IMR-90 (cell line): ENCODE data around the gene BCAS3. TPM values are rescaled to one million over a fixed set of nuclear protein-coding genes. Genes with fewer than 3 reads are reported as not detected.
A peak's percentile ranks its signal among the peaks of the same experiment; 100 is the strongest.

ENCODE experiments used
- ATAC-seq: fragments of 200-7000 bp; cut with Tn5 transposase; 2 replicates; pipeline ENCODE4 v1.9.1; 2020; ENCODE audit warnings: low read depth, mild to moderate bottlenecking, moderate library complexity
- BruUV-seq: library from RNA; stranded (reverse); fragments of 400-500 nt; replicated peaks from 2 replicates; lab custom pipeline; 2021; lab: Mats Ljungman, UMichigan
- CTCF ChIA-PET: fragments of 300-600 bp; formaldehyde crosslinking; extraction: SDS; loops from one replicate; lab custom pipeline; 2021; ENCODE audit warnings: antibody characterized with exemption; lab: Yijun Ruan, JAX
- POLR2A ChIA-PET: fragments of 300-600 bp; sonication (Branson Sonifier 250); formaldehyde crosslinking; loops from one replicate; lab custom pipeline; 2022; ENCODE audit warnings: antibody characterized with exemption; ENCODE audit not compliant: unreplicated experiment; lab: Charles Lee
- DNase-seq: peaks from one replicate; pipeline ENCODE4 v3.0.0; 2013
- H2AFZ ChIP-seq: replicated peaks from 2 replicates; pipeline ENCODE3; 2013; ENCODE audit warnings: low read length, mild to moderate bottlenecking; ENCODE audit not compliant: poor library complexity
- H2AK5ac ChIP-seq: 2 replicates; pipeline ENCODE4 v1.6.1; 2013; ENCODE audit warnings: low read depth, low read length, inconsistent platforms
- H2AK9ac ChIP-seq: replicated peaks from 2 replicates; pipeline ENCODE3; 2013; ENCODE audit warnings: mild to moderate bottlenecking, low read depth, low read length, moderate library complexity; ENCODE audit not compliant: poor library complexity
- H2BK120ac ChIP-seq: 2 replicates; pipeline ENCODE4 v1.6.1; 2013; ENCODE audit warnings: low read depth, low read length, inconsistent platforms
- H2BK15ac ChIP-seq: 3 replicates; pipeline ENCODE4 v1.6.1; 2013; ENCODE audit warnings: low read depth, low read length, inconsistent platforms
- H2BK20ac ChIP-seq: 2 replicates; pipeline ENCODE4 v1.6.1; 2013; ENCODE audit warnings: low read depth, mild to moderate bottlenecking, inconsistent platforms, low read length, moderate library complexity
- H2BK5ac ChIP-seq: 2 replicates; pipeline ENCODE4 v1.6.1; 2013; ENCODE audit warnings: mild to moderate bottlenecking, low read depth, low read length, inconsistent platforms; ENCODE audit not compliant: poor library complexity, severe bottlenecking
- H3K14ac ChIP-seq: replicated peaks from 2 replicates; pipeline ENCODE4 v1.6.1; 2013; ENCODE audit warnings: low read depth, low read length, inconsistent platforms
- H3K18ac ChIP-seq: 2 replicates; pipeline ENCODE4 v1.6.1; 2013; ENCODE audit warnings: low read depth, low read length, control low read depth
- H3K23ac ChIP-seq: 2 replicates; pipeline ENCODE4 v1.6.1; 2013; ENCODE audit warnings: low read depth, low read length, inconsistent platforms
- H3K27ac ChIP-seq: 2 replicates; pipeline ENCODE4 v1.5.1; 2013; ENCODE audit warnings: mild to moderate bottlenecking, control low read depth, low read length; ENCODE audit not compliant: insufficient read depth
- H3K27me3 ChIP-seq: 2 replicates; pipeline ENCODE4 v1.6.1; 2013; ENCODE audit warnings: low read length; ENCODE audit not compliant: control insufficient read depth, insufficient read depth
- H3K36me3 ChIP-seq: 2 replicates; pipeline ENCODE4 v1.6.1; 2013; ENCODE audit warnings: low read length, mixed read lengths; ENCODE audit not compliant: control insufficient read depth, insufficient read depth
- H3K4ac ChIP-seq: 2 replicates; pipeline ENCODE4 v1.6.1; 2013; ENCODE audit warnings: low read depth, low read length, inconsistent platforms
- H3K4me1 ChIP-seq: 2 replicates; pipeline ENCODE4 v1.6.1; 2013; ENCODE audit warnings: low read length, mixed read lengths; ENCODE audit not compliant: control insufficient read depth, insufficient read depth
- H3K4me2 ChIP-seq: 2 replicates; pipeline ENCODE4 v1.6.1; 2013; ENCODE audit warnings: low read depth, mild to moderate bottlenecking, control low read depth, low read length, moderate library complexity
- H3K4me3 ChIP-seq: 2 replicates; pipeline ENCODE4 v1.5.1; 2013; ENCODE audit warnings: low read depth, mild to moderate bottlenecking, control low read depth, low read length, moderate library complexity; ENCODE audit not compliant: insufficient read depth
- H3K56ac ChIP-seq: 2 replicates; pipeline ENCODE4 v1.6.1; 2013; ENCODE audit warnings: low read length, inconsistent platforms; ENCODE audit not compliant: insufficient read depth; ENCODE audit errors: extremely low read depth
- H3K79me1 ChIP-seq, 2 experiments: 2 replicates each; pipeline ENCODE4 v1.6.1; 2013; ENCODE audit warnings: low read length in 2 of 2, inconsistent platforms in 1 of 2, low read depth in 1 of 2
- H3K9ac ChIP-seq: 2 replicates; pipeline ENCODE4 v1.6.1; 2013; ENCODE audit warnings: low read depth, low read length, control low read depth
- H3K9me1 ChIP-seq: 2 replicates; pipeline ENCODE4 v1.6.1; 2013; ENCODE audit warnings: low read length, inconsistent platforms; ENCODE audit not compliant: insufficient read depth
- H3K9me3 ChIP-seq: 2 replicates; pipeline ENCODE4 v1.6.1; 2013; ENCODE audit warnings: low read length; ENCODE audit not compliant: control insufficient read depth, insufficient read depth
- H4K20me1 ChIP-seq: 2 replicates; pipeline ENCODE4 v1.6.1; 2013; ENCODE audit warnings: low read length, inconsistent platforms; ENCODE audit not compliant: insufficient read depth
- H4K5ac ChIP-seq: 2 replicates; pipeline ENCODE4 v1.6.1; 2013; ENCODE audit warnings: mild to moderate bottlenecking, low read depth, low read length, control low read depth
- H4K8ac ChIP-seq, 2 experiments: 2 replicates each; pipeline ENCODE4 v1.6.1; 2013; ENCODE audit warnings: low read depth in 2 of 2, low read length in 2 of 2, control low read depth in 1 of 2, inconsistent platforms in 1 of 2
- H4K91ac ChIP-seq: 2 replicates; pipeline ENCODE4 v1.6.1; 2013; ENCODE audit warnings: low read depth, low read length, inconsistent platforms; ENCODE audit not compliant: insufficient read depth
- BHLHE40 ChIP-seq: fragments of 150-350 bp; IDR thresholded peaks from 2 replicates; pipeline ENCODE4 v1.6.1; 2016; ENCODE audit warnings: mild to moderate bottlenecking, low read depth, low read length
- CEBPB ChIP-seq: IDR thresholded peaks from 2 replicates; pipeline ENCODE4 v1.6.1; 2012; ENCODE audit warnings: low read depth, low read length, improper control_type of control experiment
- CHD1 ChIP-seq: IDR thresholded peaks from 2 replicates; pipeline ENCODE4 v1.6.1; 2012; ENCODE audit warnings: low read depth, low read length, improper control_type of control experiment
- FOS ChIP-seq: fragments of 150-350 bp; IDR thresholded peaks from 2 replicates; pipeline ENCODE4 v1.6.1; 2016; ENCODE audit warnings: low read depth, low read length
- MAFK ChIP-seq: IDR thresholded peaks from 2 replicates; pipeline ENCODE4 v1.6.1; 2012; ENCODE audit warnings: low read depth, low read length, improper control_type of control experiment
- MAZ ChIP-seq: IDR thresholded peaks from 2 replicates; pipeline ENCODE4 v1.6.1; 2012; ENCODE audit warnings: low read depth, mild to moderate bottlenecking, low read length, improper control_type of control experiment, moderate library complexity, borderline replicate concordance
- MXI1 ChIP-seq: IDR thresholded peaks from 2 replicates; pipeline ENCODE4 v1.6.1; 2012; ENCODE audit warnings: low read depth, mild to moderate bottlenecking, low read length, moderate library complexity, borderline replicate concordance
- NFE2L2 ChIP-seq: fragments of 150-350 bp; IDR thresholded peaks from 2 replicates; pipeline ENCODE4 v1.6.1; 2016; ENCODE audit warnings: low read depth, mild to moderate bottlenecking, low read length
- POLR2A ChIP-seq: IDR thresholded peaks from 2 replicates; pipeline ENCODE4 v1.6.1; 2012; ENCODE audit warnings: mild to moderate bottlenecking, low read depth, low read length
- RAD21 ChIP-seq: IDR thresholded peaks from 2 replicates; pipeline ENCODE4 v1.6.1; 2012; ENCODE audit warnings: low read length, improper control_type of control experiment
- RCOR1 ChIP-seq: IDR thresholded peaks from 2 replicates; pipeline ENCODE4 v1.6.1; 2012; ENCODE audit warnings: mild to moderate bottlenecking, low read length, improper control_type of control experiment; ENCODE audit not compliant: insufficient replicate concordance
- RFX5 ChIP-seq: IDR thresholded peaks from 2 replicates; pipeline ENCODE4 v1.8.0; 2012; ENCODE audit warnings: low read depth, mild to moderate bottlenecking, low read length, moderate library complexity
- SMC3 ChIP-seq: fragments of 150-350 bp; IDR thresholded peaks from 2 replicates; pipeline ENCODE4 v1.6.1; 2016; ENCODE audit warnings: low read depth, mild to moderate bottlenecking, antibody characterized with exemption, low read length, moderate library complexity
- dilution Hi-C: fragments of 300-500 bp; cut with HindIII; formaldehyde crosslinking; loops from one replicate; pipeline ENCODE4 v1.14.3; 2018; ENCODE audit warnings: low sequenced_read_pairs; ENCODE audit not compliant: unreplicated experiment
- in situ Hi-C: fragments of 300-500 bp; cut with MboI; formaldehyde crosslinking; loops from 3 replicates; pipeline ENCODE4 v1.14.3; 2019; ENCODE audit warnings: low sequenced_read_pairs, inconsistent platforms, mixed read lengths
- intact Hi-C: fragments of 100-400 bp; cut with micrococcal nuclease; formaldehyde crosslinking; loops from 2 replicates; pipeline ENCODE4 v1.10.0; 2022
- polyA plus RNA-seq, 3 experiments: library from polyadenylated mRNA; depleted of rRNA; stranded (reverse); fragments of >200 nt; gene quantifications; 2 replicates each; pipeline ENCODE4 v1.2.3, GENCODE V29; 2012; ENCODE audit warnings: low replicate concordance in 1 of 3
- total RNA-seq: library from RNA; depleted of rRNA; stranded (reverse); fragments of >200 nt; gene quantifications from 2 replicates; pipeline ENCODE4 v1.2.3, GENCODE V29; 2012
- TF ChIP-seq, protein P1 (sequence below): conservative IDR thresholded peaks from 2 replicates; pipeline ENCODE4 v1.5.1; 2012; ENCODE audit warnings: mild to moderate bottlenecking, low read depth, low read length, improper control_type of control experiment
- TF ChIP-seq, protein P2 (sequence below): fragments of 150-350 bp; IDR thresholded peaks from 2 replicates; pipeline ENCODE4 v1.6.1; 2017; ENCODE audit warnings: mild to moderate bottlenecking, antibody characterized with exemption, low read length, low read depth
- TF ChIP-seq, protein P3 (sequence below): fragments of 150-350 bp; IDR thresholded peaks from 2 replicates; pipeline ENCODE4 v1.6.1; 2016; ENCODE audit warnings: low read depth, mild to moderate bottlenecking, low read length, moderate library complexity, borderline replicate concordance

BCAS3 gene
- total and polyA plus RNA-seq, 2 of the 4 experiments (the other 2 are of a cell fraction) = 6.3 to 27.1 TPM

- dilution Hi-C loops (no loop called here), in situ Hi-C loops (no loop called here), intact Hi-C loops (no loop called here)
- no TSS peak for BruUV-seq
- DNase-seq (no peak), ATAC-seq (no peak)
- H3K9ac ChIP-seq = no peak overlapping the region
- H3K14ac ChIP-seq = no peak overlapping the region
- H3K4me2 ChIP-seq = no peak overlapping the region
- no peak overlapping the region for H3K23ac ChIP-seq
- no peak overlapping the region for H3K4me3 ChIP-seq
- no peaks in the 10 kb centered on the region for H3K79me1 ChIP-seq
- H3K27ac ChIP-seq = no peak overlapping the region
- ChIA-PET CTCF (no interaction called here), POLR2A (no interaction called here)
- no peak overlapping the region for H2BK20ac ChIP-seq
- no peaks in the 10 kb centered on the region for H3K27me3 ChIP-seq
- no peaks in the 10 kb centered on the region for H4K20me1 ChIP-seq
- no peak overlapping the region for H2AK9ac ChIP-seq
- H2AK5ac ChIP-seq = no peak overlapping the region
- no peak overlapping the region for H4K5ac ChIP-seq
- no peaks in the 10 kb centered on the region for H3K36me3 ChIP-seq
- H3K9me1 ChIP-seq = no peaks in the 10 kb centered on the region
- H3K56ac ChIP-seq = no peak overlapping the region
- no peak overlapping the region for H3K4ac ChIP-seq
- H3K4me1 ChIP-seq = no peaks in the 10 kb centered on the region
- H2AFZ ChIP-seq = no peak overlapping the region
- no peaks in the 10 kb centered on the region for H3K9me3 ChIP-seq
- no peak overlapping the region for H2BK120ac ChIP-seq
- TF ChIP-seq MAFK = no peak
- TF ChIP-seq NFE2L2 = no peak
- no peak for TF ChIP-seq MXI1
- TF ChIP-seq RFX5 = no peak
- TF ChIP-seq, protein P1, sequence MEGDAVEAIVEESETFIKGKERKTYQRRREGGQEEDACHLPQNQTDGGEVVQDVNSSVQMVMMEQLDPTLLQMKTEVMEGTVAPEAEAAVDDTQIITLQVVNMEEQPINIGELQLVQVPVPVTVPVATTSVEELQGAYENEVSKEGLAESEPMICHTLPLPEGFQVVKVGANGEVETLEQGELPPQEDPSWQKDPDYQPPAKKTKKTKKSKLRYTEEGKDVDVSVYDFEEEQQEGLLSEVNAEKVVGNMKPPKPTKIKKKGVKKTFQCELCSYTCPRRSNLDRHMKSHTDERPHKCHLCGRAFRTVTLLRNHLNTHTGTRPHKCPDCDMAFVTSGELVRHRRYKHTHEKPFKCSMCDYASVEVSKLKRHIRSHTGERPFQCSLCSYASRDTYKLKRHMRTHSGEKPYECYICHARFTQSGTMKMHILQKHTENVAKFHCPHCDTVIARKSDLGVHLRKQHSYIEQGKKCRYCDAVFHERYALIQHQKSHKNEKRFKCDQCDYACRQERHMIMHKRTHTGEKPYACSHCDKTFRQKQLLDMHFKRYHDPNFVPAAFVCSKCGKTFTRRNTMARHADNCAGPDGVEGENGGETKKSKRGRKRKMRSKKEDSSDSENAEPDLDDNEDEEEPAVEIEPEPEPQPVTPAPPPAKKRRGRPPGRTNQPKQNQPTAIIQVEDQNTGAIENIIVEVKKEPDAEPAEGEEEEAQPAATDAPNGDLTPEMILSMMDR = no peak
- no peak for TF ChIP-seq RCOR1
- TF ChIP-seq MAZ = no peak
- no peak for TF ChIP-seq FOS
- no peak for TF ChIP-seq CEBPB
- no peak for TF ChIP-seq POLR2A
- TF ChIP-seq, protein P2, sequence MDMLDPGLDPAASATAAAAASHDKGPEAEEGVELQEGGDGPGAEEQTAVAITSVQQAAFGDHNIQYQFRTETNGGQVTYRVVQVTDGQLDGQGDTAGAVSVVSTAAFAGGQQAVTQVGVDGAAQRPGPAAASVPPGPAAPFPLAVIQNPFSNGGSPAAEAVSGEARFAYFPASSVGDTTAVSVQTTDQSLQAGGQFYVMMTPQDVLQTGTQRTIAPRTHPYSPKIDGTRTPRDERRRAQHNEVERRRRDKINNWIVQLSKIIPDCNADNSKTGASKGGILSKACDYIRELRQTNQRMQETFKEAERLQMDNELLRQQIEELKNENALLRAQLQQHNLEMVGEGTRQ = no peak
- TF ChIP-seq CHD1 = no peak
- no peak for TF ChIP-seq SMC3
- TF ChIP-seq BHLHE40 = no peak
- TF ChIP-seq RAD21 = no peak
- TF ChIP-seq, protein P3, sequence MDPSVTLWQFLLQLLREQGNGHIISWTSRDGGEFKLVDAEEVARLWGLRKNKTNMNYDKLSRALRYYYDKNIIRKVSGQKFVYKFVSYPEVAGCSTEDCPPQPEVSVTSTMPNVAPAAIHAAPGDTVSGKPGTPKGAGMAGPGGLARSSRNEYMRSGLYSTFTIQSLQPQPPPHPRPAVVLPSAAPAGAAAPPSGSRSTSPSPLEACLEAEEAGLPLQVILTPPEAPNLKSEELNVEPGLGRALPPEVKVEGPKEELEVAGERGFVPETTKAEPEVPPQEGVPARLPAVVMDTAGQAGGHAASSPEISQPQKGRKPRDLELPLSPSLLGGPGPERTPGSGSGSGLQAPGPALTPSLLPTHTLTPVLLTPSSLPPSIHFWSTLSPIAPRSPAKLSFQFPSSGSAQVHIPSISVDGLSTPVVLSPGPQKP = no peak
- no peak overlapping the region for H3K18ac ChIP-seq
- H4K91ac ChIP-seq = no peak overlapping the region
- peak overlapping the region; percentile 60; the same call in 1 of the 3 replicates for H2BK15ac ChIP-seq
- no peak overlapping the region for H4K8ac ChIP-seq
- no peak overlapping the region for H2BK5ac ChIP-seq
Measured at GRCh38 chr17:61227866-61228265, 550.2 kb downstream of the BCAS3 start.
